HG02852 (cell line): ENCODE data around the gene ATMIN.

ENCODE experiments used
- ATAC-seq: cut with Tn5 transposase; IDR thresholded peaks from one replicate; pipeline ENCODE4 v1.9.1; 2021; ENCODE audit warnings: mild to moderate bottlenecking, moderate library complexity; ENCODE audit not compliant: unreplicated experiment

The ATMIN gene, protein sequence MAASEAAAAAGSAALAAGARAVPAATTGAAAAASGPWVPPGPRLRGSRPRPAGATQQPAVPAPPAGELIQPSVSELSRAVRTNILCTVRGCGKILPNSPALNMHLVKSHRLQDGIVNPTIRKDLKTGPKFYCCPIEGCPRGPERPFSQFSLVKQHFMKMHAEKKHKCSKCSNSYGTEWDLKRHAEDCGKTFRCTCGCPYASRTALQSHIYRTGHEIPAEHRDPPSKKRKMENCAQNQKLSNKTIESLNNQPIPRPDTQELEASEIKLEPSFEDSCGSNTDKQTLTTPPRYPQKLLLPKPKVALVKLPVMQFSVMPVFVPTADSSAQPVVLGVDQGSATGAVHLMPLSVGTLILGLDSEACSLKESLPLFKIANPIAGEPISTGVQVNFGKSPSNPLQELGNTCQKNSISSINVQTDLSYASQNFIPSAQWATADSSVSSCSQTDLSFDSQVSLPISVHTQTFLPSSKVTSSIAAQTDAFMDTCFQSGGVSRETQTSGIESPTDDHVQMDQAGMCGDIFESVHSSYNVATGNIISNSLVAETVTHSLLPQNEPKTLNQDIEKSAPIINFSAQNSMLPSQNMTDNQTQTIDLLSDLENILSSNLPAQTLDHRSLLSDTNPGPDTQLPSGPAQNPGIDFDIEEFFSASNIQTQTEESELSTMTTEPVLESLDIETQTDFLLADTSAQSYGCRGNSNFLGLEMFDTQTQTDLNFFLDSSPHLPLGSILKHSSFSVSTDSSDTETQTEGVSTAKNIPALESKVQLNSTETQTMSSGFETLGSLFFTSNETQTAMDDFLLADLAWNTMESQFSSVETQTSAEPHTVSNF

DNA sequence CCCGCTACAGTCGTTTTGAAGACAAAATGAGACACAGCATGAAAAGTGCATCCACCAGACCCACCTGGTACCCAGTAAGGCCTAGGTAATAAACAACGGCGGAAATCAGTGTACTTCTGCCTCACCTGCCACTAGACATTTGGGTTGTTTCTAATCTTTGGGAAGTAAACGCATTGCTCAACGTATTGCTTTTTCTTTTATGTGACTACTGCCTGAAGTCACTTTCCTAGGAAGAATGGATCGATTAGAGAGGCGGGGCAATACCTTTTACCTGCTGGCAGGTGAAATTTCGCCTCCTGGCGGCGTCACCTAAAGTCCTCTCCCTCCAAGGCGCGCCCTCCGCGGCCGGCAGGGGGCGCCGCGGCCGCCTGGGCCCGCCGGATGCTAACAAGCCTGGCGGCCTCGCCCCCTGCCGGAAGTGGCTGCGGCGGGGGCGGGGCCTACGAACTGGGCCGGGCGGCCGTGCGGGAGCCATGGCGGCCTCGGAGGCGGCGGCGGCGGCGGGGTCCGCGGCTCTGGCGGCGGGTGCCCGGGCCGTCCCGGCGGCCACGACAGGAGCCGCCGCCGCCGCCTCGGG is at the start of gene ATMIN:
Gene ATMIN, plus strand, starts transcription at position 445 of the 577 bp plus-strand sequence. Its CDS starts 29 bp downstream, at position 474.
- peak; percentile 89 for ATAC-seq

DNA sequence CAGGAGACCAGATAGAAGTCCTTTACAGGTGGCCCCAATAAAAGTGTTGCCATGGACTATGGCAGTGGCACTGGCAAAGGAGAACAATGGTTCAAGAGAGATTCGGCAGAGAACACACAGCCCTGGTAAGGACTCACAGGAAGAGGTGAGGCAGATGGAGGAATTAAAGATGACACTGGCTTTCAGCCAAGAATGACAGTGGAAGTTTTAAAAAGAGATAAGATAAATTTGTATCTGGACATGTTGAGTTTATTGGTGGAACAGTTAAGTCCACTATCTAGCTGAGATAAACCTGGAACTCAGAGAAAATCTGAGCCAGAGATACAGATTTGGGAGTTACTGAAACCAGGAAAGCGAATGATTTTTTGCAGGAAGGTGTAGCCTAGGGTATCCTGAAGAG is 49.1 kb upstream of the ATMIN start:
- no peak for ATAC-seq

DNA sequence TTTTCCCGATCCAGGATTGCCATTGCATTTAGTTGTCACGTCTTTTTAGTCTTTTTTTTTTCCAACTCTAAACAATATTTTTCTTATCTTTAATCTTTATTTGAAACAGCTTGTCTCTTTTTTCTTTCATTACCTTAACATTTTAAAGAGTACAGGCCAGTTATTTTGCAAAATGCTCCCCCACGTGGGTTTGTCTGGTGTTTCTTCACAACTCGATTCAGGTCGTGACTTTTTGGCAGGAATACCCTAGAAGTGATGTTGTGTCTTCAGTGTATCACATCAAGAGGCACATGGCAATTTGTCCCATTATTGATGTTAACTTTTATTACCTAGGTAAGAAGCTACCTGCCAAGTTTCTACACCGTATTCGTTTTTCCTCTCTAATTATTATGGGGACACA is 46.9 kb upstream of the ATMIN start:
- ATAC-seq, result no peak

DNA sequence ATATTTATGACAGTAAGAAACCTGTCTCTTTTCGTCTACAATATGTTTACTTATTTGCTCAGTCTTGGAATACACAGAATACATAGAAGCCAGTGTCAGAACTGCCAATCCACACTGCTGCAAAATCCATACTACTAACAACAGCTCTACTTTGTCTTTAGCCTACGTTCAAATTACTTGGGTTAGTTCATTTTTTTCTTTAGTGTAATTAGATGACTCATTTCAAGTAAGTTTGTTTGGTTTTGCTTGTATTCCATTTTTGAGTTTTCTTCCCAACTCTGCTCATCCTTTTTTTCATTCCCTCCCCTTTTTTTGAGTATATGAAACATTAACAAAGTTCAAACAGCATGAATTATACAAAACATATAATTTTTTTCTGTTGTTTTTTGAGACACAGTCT is 45.8 kb upstream of the ATMIN start:
- no peak for ATAC-seq

DNA sequence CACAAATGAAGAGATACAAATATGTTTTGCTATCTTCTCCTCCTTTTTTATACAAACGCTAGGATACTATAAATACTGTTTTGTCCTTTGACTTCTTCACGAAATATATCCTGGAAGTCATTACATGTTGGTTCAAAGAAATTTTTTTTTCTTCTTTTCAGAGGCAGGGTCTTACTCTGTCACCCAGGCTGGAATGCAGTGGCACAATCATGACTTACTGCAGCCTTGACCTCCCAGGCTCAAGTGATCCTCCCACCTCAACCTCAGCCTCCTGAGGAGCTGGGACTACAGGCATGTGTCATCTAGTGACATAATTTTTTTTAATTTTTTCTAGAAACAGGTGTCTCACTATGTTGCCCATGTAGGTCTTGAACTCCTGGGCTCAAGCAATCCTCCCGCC is 45.1 kb upstream of the ATMIN start:
- no peak for ATAC-seq

DNA sequence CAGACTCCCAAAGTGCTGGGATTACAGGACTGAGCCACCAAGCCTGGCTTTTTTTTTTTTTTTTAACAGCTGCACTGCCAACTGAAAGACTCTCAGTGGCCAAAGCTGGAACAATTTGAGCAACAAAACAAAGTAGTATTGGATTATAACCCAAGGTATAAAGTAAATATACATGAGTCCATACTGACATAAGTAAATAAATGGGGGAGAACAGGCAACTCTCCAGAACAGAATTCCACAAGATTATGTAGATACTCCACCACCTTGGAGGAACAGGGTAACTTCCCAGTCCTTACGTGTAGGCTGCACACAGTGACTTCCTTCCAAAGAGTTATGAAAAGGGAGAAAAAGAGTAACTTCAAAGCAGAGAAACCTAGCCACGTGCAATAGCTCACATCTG is 44.7 kb upstream of the ATMIN start:
- no peak for ATAC-seq

DNA sequence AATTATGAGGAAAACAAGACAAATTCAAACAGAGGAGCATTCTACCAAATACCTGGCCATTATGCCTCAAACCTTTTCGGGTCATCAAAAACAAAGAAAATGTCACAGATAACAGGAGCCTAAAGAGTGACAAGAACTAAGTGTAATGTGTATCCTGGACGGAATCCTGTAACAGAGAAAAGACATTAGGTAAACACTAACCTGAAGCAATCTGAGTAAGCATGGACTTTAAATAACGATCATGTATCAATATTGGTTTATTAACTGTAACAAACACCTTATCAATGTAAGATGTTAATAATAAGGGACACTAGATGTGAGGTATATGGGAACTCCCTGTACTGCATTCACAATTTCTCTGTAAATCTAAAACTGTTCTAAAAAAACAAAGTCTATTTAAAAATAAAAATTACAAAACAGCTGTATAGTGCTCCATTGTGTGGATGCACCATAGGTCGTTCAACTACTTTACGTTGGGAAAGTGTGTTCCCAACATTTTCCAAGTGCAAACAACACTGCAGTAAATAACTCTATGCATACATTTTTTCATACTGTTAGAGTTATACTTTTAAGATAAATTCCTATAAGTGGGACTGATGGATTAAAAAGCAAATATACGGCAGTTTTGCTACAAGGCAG is 43.7 kb upstream of the ATMIN start:
- ATAC-seq, result no peak

DNA sequence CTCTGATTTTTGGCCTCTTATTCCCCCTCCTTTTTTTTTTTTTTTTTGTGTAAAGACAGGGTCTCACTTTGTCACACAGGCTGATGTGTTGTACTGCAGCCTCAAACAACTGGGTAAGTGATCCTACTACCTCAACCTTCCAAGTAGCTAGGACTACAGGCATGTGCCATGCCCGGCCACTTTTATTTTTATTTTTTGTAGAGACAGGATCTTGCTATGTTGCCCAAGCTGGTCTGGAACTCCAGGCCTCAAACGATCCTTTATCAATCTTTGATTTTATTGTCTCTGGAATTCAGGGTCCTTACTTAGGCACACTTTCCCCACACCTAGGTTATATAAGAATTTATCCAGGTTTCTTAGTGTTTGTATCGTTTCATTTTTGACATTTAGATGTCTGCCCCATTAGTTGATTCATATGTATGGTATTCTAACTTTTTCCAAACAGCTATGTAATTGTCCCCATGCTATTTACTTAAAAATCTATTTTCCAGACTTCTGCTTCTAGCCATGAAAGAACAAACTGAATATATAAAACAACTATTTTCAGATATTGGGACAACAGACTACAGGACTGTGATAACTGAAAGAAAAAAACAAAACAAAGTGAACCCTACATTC is 42.9 kb upstream of the ATMIN start:
- no peak for ATAC-seq

DNA sequence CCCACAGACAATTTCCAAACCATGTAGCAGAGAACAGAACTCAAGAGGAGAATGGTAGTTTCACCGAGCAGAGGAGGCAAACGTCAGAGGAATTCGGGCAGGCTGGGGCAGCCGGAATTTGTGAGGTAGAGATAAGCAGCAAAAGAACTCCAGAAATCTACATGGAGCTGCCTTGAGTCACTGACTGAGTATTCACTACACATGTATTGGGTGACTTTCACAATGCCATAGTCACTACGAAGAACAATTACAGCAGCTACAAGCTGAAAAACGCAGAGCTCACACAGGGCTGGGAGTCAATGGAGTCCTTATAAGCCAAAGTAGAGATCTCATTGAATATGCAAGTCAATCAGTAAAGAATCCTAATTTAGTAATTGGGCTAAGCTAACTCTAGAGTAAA is 42.3 kb upstream of the ATMIN start:
- no peak for ATAC-seq

DNA sequence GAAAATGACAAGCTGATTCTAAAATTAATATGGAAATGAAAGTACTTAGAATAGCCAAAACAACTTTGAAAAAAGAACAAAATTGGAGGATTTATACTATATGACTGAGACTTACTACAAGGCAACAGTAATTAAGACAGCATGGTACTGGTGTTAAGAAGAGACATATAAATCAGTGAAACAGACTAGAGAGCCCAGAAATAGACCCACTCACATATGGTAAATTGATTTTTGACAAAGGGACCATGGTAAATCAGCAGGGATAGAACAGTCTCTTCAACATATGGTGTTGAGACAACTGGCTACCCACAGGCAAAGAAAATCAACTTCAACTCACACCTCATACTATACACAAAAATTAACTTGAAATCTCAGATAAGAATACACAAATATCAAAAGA is 41.8 kb upstream of the ATMIN start:
- no peak for ATAC-seq

DNA sequence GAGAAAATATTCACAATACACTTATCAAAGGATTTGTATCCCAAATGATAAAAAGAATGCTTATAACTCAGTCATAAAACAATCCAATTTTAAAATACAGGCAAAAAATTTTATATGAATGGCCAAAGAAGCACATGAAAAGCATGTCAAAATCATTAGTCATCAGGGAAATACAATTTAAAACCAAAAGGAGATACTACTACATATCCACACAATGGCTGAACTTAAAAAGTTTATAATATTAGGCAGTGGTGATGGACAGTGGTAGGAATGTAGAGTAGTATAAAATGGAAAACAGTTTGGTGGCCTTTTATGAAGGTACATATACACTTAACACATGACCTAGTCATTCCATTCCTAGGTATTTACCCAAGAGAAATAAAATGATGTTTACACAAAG is 41.2 kb upstream of the ATMIN start:
- no peak for ATAC-seq

DNA sequence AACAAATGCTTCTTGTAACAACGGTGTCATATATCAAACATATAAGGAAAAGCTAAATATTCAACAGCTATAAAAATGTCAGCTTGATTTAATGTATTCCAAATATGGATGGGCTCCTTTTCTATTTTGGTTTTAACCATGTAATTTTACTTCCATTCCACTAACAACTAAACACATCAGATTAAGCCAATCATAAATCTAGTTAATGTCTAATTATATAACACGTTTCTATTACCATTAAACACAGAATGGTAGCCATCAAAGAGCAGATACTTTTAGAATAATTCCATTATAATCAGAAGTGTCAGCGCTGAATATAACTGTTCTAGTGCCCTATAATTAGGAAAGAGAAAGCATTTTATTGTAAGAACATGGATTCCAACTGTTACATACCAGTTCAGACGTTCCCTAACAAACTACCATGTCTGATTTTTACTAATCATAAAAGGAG is 38.9 kb upstream of the ATMIN start:
- no peak for ATAC-seq

DNA sequence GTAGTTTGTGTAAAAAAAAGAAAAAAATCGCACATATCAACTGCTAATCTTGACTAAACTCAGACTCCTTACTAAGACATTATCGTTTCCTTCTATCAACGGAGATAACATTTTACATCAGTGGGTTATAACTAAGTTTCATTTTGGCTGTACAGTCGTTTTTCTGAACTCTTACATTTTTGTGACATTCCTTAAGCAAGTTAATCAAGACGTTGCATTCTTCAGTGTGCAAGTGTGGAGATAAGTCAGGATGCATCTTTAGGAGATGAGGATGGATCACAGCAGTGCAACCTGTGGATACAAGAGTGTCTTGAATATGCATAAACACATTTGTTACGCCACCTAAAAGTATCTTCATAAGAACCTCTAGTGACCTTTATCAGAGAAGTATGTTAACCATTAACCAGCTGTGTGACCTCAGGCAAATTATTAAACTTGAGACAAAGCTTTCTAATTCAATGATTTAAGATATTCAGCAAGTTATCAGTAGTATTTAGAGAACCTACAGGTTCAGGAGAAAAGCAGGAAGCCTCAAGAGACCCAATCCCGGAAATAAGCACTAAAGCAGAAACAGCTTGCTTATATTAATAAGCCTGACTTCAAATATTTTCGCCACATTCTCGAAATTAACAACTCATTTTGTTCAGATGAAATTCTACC is 38.4 kb upstream of the ATMIN start:
- peak; percentile 40 for ATAC-seq

DNA sequence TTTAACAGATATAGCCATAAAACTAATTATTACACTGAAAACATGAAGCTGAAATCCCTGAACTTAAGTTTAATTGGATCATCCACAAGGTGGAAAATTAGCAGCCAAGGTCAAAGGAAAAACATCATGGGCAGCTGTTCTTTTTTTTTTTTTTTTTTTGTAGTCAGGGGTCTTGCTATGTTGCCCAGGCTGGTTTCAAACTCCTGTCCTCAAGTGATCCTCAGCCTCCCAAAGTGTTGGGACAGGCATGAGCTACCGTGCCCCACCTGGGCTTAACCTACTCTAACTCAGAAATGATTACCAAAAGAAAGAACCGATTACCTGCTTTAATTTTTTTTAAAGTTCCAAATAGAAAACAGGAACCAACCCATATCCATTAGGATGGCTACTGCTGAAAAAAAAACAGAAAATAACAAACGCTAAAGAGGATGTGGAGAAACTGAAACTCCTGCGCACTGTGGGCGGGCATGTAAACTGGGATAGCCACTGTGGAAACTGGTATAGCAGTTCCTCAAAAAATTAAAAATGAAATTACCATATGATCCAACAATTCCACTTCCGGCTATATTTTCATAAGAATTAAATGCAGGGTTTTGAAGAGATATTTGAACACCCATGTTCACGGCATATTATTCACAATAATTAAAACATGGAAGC is 37.5 kb upstream of the ATMIN start:
- ATAC-seq, result no peak

DNA sequence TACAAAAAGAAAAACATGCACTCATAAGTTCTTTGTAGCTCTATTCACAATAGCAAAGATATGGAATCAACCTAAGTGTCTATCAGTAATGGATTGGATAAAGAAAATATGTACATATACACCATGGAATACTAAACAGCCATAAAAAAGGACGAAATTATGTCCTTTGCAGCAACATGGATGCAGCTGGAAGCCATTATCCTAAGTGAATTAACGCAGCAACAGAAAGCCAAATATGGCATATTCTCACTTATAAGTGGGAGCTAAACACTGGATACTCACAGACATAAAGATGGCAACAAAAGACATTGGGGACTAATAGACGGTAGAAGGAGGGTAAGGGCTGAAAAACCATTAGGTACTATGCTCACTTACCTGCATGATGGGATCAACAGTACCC is 34.8 kb upstream of the ATMIN start:
- ATAC-seq, result no peak

DNA sequence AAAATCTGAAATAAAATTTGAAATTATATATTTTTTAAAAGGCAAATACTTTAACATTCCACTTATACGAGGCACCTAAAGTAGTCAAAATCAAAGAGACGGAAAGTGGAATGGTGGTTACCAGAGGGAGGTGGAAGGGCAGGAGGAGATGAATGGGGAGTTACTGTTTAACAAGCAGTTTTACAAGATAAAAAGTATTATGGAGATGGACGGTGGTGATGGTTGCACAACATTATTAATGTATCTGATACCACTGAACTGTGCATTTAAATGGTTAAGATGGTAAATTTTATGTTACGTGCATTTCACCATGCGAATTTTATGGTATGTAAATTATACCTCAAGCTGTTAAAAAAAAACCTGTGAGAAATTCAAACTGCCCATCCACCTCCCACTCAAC is 34.3 kb upstream of the ATMIN start:
- no peak for ATAC-seq

DNA sequence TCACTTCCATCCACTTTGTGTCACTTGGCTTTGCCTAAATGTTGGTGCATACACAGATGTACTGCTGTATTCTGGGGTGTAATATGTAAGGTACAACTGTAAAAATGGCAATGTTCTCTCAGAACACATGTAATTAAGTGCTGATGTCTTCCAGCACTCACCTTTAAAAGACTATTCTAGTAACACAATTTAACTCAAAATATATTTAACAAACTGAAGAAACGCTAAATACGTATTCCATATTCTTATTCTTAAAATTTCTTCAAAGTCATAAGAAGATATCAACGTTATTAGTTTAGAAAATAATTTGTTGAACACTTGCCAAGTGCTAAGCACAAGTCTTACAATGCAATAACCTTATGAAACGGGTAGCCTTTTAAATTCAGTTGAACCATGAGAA is 32.6 kb upstream of the ATMIN start:
- ATAC-seq, result no peak

DNA sequence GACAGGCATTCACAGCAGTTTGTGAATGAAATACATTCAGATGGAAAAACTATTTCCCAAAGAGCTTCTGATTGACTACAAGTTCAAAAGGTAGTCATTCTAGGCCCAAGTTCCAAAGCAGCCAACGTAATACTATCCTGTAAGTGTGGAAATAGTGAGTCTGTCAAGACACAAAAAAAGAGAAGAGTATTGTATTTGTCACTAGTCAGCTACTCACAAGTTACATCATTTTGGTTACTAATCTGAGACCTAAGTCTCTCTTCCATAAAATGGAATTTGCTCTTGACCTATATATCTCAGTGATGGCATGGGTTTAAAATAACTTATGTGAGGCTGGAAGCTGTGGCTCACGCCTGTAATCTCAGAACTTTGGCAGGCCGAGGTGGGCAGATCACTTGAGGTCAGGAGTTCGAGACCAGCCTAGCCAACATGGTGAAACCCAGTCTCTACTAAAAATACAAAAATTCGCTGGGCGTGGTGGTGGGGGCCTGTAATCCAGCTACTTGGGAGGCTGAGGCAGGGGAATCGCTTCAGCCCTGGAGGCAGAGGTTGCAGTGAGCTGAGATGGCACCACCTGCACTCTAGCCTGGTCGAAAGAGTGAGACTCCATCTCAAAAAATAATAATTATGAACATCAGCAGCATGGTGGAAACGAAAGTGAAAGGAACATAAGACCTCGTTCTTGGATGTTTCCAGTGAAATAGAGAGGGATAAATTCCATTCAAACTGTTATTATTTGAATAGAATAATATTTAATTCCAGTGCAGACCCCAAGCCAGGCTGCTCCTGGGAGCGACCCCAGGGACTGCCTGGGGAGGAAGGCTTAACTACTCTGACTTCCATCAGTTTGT is 31.8 kb upstream of the ATMIN start:
- ATAC-seq, result no peak
